NCI-H2227 treated with DMSO at 0.1 percent for 48 hours (cell line): ENCODE data around the gene PAM16.
A peak's percentile ranks its signal among the peaks of the same experiment; 100 is the strongest.
"Not testable (repeated sequence)": the region's sequence is repeated elsewhere in the genome, so short reads cannot be mapped to it uniquely, and the experiment has no call there.

Source experiments
- DNase-seq: peaks from one replicate; lab custom pipeline; 2025; lab: John Stamatoyannopoulos, UW

PAM16 gene

DNA sequence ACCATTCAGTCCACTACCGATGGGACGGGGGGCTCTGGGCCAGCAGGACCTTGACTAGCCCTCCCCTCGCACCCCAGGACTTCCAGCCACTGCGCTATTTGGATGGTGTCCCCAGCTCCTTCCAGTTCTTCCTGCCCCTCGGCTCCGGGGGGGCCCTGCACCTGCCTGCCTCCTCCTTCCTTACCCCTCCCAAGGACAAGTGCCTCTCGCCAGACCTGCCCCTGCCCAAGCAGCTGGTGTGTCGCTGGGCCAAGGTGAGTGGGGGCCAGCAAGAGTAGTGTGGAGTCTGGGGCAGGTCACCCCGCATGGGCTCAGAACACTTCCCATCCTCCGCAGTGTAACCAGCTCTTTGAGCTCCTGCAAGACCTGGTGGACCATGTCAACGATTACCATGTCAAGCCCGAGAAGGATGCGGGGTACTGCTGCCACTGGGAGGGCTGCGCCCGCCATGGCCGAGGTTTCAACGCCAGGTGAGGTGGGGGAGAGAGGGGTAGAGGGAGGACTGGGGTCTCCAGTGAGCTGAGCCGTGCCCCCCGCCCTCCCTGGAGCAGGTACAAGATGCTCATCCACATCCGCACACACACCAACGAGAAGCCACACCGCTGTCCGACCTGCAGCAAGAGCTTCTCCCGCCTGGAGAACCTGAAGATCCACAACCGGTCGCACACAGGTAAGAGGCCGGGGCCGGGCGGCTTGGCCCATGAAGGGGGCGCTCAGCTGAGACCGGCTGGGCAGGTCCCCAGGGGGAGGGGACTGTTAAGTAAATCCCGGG is 16.2 kb downstream of the PAM16 start:
- no peak for DNase-seq

DNA sequence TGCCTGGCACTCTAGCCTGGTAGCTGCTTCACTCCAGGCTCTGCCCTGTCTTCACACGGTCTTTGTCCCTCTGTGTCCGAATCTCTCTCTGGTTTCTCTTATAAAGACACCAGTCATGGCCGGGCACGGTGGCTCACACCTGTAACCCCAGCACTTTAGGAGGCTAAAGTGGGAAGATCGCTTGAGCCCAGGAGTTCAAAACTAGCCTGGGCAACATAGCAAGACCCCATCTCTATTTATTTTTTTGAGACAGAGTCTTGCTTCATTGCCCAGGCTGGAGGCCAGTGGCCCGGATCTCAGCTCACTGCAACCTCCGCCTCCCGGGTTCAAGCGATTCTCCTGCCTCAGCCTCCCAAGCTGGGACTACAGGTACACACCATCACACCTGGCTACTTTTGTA is 17.4 kb downstream of the PAM16 start:
- DNase-seq: not testable (repeated sequence)

DNA sequence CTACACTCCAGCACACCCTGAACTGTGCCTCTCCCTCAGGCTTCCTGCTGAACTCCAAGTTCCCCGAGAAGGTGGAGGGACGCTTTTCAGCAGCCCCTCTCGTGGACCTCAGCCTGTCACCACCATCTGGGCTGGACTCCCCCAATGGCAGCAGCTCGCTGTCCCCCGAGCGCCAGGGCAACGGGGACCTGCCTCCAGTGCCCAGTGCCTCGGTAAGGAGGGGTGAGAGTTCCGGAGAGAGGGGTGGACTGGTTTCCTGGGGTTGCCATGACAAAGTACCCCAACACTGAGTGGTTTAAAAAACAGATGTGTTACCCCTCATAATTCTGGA is 17.8 kb downstream of the PAM16 start:
- DNase-seq: no peak

DNA sequence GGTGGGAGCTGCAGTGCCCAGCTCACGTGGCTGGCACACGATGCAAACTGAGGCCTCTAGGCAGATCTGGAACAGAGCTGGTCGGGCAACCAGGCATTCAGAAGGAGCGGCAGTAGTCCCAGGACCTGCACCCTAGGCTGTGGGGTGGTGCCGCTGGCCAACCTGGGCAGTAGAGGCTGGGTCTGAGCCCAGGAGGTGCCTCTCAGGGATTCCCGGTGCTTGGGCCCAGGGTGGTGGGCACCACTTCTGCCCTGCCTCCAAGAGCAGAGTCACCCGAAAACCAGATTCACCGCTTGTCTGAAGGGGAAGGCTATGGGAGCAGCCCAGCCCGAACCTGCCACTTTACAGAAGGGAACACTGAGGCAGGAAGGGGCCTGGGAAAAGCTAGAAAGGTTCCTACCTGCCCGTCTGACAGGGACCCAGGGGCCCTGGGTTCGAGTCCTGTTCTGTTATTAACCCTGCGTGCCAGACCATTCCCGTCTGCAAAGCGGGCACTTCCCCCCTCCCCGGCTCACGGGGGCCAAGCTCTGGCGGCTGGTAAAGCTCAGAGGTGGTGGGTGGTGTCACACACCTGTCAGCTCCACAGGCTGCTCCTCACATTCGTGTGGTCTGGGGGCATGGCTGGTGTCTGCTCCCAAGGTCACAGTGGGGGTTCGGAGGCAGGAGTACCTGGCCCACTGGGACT is 18.4 kb downstream of the PAM16 start:
- no peak for DNase-seq

DNA sequence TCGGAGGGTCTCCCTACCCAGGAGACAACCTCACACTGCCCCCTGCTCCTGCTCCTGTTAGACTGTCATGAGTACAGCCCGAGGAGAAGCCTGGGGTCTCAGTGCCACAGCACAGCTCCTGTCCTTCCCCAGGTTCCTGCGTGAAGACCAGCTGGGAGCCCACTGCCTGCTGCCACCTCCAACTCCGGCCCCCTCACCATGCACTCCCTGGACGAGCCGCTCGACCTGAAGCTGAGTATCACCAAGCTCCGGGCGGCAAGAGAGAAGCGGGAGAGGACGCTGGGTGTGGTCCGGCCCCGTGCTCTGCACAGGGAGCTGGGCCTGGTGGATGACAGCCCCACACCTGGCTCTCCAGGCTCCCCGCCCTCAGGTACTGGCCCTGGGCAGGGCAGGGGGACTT is 19.0 kb downstream of the PAM16 start:
- no peak for DNase-seq

DNA sequence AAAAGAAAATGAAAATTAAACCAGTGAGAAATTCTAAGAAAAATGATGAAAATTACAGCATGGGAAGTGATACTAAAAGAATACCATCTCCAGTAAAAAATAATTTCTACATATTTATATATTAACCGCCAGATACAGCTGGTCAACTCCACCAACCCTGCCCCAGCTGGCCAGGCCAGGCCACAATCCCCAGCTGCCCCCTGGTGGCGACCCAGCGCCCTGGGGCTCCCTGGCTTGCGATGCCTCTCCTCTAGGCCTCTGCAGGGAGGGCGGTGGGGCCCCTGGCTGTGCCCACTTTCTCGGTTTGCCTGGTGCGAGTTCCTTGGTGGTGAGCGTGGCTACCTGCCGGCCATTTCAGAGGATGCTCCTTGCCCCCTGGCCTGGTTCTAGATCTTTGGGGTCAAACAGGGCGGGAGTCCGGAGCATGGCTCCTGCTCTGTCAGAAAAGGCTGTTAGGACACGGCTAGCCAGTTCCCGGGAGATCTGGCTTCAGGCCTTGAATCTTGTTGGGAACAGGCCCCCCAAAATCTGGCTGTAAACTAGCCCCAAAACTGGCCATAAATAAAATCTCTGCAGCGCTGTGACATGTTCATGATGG is 20.7 kb downstream of the PAM16 start:
- no peak for DNase-seq

DNA sequence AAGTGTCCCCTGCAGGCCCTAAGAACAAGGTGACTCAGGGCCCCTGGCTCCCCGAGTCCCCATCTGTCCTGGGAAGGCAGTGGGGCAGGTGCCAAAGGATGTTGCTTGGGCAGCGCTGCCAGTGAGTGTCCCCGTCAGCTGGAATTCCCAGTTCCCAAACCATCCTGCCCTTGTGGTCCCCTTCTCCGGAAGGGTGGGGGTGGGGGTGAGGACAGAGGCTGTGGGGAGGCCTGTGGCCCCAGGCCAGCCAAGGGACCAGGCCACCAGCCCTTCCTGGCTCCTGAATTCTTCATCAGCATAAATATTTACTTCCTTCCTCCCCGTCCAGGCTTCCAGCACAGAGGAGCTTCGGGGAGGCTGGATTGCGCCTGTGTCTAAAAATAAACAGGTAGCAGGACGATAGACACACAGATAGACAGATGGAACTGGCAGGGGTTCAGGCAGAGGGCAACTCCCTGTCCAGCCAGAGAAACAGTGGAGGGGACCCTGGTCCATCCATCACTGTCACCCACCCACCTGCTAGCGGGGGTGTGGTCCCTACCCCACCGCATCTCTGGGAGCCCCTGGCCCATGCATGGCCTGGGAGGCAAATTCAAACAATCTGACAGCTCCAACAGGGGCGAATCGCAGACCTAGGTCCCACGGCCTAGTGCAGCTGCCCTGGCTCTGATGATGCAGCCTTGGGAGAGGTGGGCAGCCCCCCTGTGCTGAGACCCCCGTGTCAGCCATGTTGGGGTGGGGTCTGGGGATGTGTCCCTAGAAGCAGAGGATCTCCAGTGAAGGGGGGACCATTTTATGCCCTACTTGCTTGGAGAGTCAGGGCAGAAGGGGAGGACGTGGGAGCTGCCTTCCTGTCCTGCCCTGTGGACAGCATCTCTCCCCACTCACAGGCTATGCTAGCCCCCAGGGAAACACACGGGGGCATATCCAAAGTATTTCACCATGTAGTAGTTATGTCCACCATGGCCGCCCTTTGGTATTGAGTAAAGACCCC is 22.0 kb downstream of the PAM16 start:
- DNase-seq: no peak

DNA sequence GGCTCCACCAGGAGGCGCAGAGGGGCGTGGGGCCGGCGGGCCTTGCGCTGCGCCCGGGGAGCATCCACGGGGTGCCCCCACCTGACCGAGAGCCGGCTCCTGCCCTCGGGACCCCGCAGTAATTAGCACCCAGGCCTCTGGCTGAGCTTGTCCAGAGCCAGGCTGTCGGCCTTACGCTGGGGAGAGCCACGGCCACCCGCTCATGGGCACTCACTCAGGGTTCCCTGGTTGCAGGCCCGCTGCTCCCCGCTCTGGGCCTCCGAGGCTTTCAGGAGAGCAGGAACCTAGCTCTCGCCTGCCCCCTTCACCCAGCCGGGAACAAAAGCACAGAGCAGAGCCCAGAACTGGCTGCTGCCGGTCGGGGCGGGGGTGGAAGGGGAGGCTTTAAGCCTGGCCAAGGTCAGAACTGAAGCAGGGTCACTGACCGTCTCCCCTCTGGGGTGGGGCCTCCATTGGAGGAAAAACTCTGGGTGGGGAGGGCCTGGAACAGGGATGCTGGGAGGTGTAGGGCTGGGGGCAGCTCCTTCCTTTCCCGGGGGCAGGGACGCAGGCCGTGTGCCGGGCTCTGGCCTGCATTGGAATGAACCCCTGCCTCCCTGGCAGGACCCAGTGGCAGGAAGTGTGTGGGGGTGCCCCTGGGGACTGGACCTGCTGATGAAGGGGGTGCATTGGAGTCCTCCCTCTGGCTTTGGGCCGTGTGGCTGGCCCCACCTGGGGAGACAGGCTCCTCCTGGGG is 22.9 kb downstream of the PAM16 start:
- peak; percentile 13 for DNase-seq

DNA sequence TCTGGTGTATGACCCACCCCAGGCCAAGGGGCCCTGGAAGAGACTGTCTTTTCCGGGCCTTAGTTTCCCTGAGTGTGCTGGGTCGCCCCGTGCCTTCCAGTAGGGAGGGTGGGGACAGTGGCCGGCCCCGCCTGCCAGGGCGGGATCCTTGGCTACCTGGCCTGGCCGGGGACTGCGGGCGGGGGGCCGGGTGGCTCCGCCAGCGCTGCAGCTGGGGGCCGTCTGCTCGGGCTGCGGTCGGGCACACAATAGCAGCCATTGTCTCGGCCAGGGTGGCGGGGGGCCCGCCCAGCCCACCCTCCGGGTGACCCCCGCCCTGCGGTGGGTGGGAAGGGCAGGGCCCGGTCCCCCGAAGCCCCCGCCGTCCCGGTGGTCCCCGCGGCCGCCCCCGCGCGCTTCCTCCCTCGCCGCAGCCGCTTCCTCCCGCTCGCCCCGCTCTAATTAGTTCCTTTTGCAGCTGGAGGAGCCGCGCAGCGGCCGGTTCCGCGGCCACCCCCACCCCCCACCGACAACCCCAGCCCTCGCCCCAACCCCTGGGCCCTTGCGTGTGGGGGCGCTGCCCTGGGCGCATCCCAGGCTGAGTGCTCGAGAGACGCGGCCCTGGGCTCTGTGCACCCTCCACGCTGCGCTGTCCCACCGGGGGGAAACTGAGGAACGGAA is 23.6 kb downstream of the PAM16 start:
- no peak for DNase-seq

DNA sequence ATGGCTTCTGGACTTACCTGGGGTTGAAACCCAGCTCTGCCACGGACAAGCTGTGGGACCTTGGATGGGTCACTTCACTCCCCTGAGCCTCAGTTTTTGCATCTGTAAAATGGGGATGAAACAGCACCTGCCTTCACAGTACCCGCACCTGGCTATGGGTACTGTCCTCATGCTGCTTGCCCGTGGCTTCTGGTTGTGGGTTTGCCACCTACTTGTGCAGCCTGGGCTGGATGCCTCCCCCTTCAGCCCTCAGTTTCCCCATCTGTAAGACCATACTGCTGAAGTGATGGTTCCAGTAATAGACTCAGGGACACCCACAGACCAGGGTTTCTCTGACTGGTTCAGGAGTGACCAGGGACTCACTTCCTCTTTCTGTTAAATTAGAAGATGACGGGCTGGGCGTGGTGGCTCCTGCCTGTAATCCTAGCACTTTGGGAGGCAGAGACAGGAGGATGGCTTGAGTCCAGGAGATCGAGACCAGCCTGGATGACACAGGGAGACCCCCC is 25.8 kb downstream of the PAM16 start:
- DNase-seq: no peak

DNA sequence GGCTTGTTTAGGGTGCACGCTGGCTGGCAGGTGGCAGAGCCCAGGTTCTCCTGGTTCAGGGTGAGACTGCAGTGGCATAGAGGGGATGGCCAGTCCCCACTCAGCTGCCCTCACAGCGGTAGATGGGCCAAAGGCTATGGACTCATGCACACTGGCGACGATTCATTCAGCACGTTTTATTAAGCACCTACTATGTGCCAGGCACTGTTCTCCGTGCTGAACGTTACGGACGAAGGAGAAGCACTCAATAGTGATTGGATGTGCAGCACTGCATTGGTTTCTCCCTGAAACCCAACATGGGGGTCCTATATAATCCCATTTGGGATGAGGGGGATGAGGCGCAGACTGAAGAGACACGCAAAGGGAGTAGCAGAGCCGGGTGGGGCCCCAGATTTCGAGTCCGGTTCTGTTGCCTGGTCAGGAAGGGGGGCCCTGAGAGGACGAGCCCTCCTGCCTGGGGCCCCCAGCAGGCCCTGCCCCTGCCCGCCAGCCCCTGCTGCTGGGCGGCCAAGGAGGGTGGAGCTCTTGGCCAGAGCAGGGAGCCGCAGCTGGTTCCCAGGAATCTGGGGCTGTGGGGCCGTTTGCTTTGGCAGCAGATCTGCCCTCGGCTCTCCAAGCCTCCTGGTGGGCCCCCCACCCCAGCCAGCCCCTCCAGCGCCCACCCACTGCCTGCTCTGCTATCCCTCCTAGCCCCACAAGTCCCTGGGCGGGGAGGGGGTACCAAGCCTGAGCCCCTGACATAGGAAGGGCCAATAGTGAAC is 26.4 kb downstream of the PAM16 start:
- no peak for DNase-seq

DNA sequence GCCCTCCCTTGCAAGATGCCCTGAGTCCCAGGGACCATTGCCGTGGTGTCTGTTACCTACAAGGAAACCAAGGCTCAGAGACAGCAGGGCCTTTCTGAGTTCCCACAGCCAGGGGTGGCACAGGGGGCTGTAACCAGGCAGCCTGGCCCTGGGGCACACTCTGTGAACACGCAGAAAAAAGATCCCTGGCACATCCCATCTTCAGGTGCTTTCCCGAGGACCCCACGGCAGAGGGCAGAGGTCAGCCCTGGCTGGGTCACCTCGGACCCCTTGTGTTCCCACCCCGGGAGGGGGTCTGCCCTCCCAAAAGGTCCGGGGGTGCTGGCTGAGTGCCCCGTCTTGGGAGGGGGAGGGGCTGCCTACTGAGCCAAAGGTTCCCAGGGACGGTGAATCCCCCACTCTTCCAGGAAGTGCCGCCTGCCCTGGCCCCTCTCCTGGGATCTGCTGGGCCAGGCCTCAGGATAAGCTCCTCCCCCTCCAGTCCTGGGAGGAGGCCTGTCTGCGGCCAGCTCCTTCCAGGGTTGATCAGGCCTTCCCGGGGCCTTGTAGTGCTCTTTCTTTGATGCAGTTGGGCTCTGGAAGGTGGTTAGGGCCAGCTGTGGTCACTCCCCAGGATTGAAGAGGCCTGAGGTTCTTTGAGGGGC is 27.2 kb downstream of the PAM16 start:
- DNase-seq: no peak

DNA sequence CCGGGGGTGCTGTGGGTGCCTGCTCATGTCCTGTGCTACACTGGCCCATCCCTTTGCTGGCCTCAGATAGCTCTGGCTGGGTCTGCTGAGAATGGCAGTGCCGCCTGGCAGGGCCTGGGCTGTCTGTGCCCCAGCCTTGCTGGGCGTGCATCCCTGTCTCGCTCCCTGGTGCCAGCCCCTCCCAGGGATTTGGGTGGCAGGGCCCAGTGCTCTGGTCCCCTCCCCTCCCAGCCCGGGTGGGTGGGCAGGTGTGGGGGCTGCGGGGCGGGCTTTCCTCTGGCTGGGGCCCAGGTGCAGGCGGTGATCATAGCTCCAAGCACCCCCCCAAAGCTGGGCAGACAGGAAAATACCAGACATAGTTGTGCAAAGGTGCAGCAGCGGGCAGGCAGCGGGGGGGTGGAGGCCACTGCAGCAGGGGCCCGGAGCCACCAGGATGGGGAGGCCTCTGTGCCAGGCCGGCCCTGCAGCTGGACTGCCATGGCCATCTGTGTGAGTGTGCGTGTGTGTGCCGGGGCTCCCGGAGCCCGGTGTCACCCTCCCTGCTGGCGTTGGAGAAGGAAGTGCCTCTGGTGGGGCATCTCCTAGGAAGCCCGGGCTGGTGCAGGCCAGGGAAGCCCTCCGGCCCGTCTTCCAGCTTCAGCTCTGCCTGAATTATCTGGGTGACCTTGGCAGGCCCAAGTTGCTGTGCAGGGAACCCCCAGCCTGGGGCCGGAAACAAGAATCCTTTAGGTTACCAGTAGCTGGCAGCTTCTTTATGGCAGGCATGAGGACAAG is 27.9 kb downstream of the PAM16 start:
- no peak for DNase-seq

DNA sequence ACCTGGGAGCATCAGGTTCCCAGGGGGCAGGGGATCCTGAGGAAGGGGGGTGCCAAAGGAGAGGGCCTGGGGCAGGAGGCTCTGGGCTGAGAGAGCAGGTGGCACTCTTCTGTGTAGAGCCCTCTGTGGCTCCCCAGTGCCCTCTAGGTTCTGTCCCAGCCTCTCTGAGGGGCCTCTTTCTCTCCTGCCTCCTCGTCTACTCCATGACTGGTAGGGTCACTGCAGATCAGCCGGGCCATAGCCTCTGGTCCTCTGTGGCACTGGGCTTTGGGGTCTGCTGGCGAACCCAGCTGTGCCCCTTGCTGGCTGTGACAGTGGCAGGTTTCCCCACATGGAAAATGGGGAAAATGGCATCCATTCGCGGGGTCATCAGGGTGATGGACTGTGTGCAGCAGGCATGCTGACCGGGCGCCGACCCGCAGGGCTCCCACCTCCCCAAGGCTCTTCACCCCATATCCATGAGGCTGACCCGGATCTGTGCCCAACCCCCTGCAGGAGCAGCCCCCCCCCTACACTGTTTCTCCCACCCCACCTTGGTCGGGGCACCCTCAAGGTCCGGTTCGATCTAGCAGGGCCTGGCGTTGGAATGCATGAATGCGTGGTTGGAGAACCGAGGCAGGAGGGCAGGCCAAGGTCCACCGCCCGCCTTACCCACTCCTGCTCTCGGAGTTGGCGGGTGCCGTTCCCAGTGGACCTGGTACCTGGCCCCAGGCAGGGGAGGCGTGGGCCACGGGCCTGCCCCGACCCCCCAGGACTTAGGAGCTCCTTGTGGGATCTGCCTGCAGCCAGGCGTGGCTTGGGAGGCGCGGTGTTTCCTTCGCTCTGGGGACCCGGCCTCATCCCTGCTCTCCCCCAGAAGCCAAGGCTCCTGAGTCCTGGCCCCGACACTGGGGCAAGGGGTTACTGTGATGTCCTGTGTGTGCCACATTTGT is 28.7 kb downstream of the PAM16 start:
- no peak for DNase-seq

DNA sequence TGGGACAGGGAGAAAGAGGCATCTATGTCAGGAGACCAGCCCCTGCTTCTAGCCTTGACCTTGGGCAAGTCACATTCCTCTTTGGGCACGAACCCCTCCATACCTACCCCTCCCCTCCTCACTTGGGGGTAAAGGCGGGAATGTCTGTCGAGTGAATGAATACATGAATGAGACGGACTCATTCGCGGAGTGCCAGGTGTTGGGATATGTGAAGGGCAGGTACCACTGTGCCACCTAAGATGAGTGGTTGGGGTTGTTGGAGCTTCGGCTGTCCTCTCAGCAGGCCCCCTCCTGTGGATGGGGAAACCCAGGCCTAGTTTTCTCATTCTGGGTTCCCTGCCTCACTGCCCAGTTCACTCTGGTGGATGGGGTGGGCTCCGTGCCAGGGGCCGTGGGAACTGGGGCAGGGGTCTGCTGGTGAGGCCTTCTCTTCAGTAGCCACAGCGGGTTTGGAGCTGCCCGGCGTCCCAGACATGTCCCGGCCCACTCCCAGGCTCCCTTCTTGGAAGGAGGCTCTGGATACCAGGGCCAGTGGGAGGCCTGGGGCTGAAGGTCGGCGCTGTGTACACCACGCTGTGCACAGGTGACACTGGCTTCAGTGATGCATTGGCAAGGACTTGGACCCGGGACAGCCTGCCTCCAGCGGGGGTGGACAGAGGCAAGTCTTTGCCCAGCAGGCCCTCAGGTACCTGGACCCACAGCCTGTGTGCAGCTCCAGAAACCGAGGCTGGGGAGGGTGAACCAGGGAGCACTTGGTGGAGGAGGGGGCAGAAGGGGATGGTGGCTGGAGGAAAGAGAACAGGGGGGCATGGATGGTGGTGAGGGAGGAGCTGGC is 29.6 kb downstream of the PAM16 start:
- DNase-seq: no peak

DNA sequence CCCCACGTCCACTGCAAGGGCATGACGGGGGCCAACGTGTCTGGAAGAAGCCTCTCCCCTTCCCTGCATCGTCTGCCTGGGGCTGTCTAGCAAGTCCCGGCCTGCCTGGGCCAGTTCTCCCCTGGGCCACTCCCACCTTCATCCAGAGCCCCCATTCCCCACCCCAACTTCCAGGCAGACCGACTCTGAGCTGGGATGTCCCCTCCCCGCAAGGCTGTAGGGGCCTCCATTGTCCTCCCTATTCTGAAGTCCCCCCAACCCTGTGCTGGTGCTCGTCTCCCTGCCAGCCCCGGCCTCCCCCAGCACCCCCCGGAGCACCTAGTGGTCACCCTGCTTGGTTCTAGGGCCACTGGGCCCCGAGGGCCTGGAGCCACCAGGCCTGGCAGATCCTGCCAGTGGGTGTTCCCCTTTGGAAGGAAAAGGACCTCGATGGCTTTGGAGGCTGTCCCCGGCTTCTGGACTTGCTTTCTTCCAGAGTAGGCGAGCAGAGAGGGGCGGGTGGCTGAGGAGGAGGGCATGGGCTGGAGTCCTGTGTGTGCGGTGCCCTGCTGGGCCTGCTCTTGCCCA is 30.5 kb downstream of the PAM16 start:
- DNase-seq: no peak
